Right lobe of liver (tissue), 4 donors: ENCODE data around the gene STX11.

ENCODE experiments used
- CTCF ChIP-seq, 4 donors: fragments of 200-600 bp in 3 of 4; fragments of 450-650 bp in 1 of 4; IDR thresholded peaks; one replicate each; pipeline versions ENCODE4 v1.5.1 to v1.8.0; 2016 to 2022; ENCODE audit warnings: antibody characterized with exemption in 4 of 4, mild to moderate bottlenecking in 2 of 4
- POLR2A ChIP-seq: fragments of 450-650 bp; IDR thresholded peaks from one replicate; pipeline ENCODE4 v1.6.1; 2017; ENCODE audit warnings: antibody characterized with exemption, mild to moderate bottlenecking
- donor health status: DM: no; HTN: no; CAD: no.
- donor health status: DM: no; HTN: no; CAD: no.
- donor health status: DM: no; HTN: yes; CAD: no.

- TF ChIP-seq CTCF (IDR thresholded peaks at IDR 0.05) (no peak), POLR2A (no peak)
Measured at GRCh38 chr6:144215402-144215931, 65.2 kb downstream of the STX11 start.
